ELF-1 (cell line): ENCODE results near the gene NFIA.

Source experiments
- DNase-seq: peaks from one replicate; pipeline ENCODE4 v3.0.0-alpha.2; 2016; ENCODE audit warnings: low read depth, low spot score

NFIA gene

GRCh38 chr1:61247051-61247825 is 164.9 kb downstream of the NFIA start:
- peak; percentile 51 for DNase-seq

- no peak for DNase-seq
These were observed 165.8 kb downstream of the NFIA start for GRCh38 chr1:61247881-61248752.

- DNase-seq, result no peak
These were observed 168.6 kb downstream of the NFIA start for GRCh38 chr1:61250933-61251332.

GRCh38 chr1:61253059-61253735 is 170.8 kb downstream of the NFIA start:
- DNase-seq, result no peak

GRCh38 chr1:61253912-61254633 is 171.7 kb downstream of the NFIA start:
- no peak for DNase-seq

- no peak for DNase-seq
These were observed 172.4 kb downstream of the NFIA start for GRCh38 chr1:61254634-61255357.

GRCh38 chr1:61255358-61255703 is 173.0 kb downstream of the NFIA start:
- no peak for DNase-seq

GRCh38 chr1:61259379-61260148 is 177.2 kb downstream of the NFIA start:
- DNase-seq, result no peak

GRCh38 chr1:61260171-61260570 is 177.8 kb downstream of the NFIA start:
- DNase-seq, result no peak

GRCh38 chr1:61261595-61261994 is 179.2 kb downstream of the NFIA start:
- DNase-seq, result no peak

- no peak for DNase-seq
These were observed 181.8 kb downstream of the NFIA start for GRCh38 chr1:61263905-61264824.

- no peak for DNase-seq
These were observed 182.5 kb downstream of the NFIA start for GRCh38 chr1:61264825-61265242.

GRCh38 chr1:61265665-61266064 is 183.3 kb downstream of the NFIA start:
- no peak for DNase-seq

- no peak for DNase-seq
These were observed 184.4 kb downstream of the NFIA start for GRCh38 chr1:61266738-61267137.

- no peak for DNase-seq
These were observed 186.3 kb downstream of the NFIA start for GRCh38 chr1:61268546-61269240.

- DNase-seq, result no peak
These were observed 187.2 kb downstream of the NFIA start for GRCh38 chr1:61269602-61270001.

- no peak for DNase-seq
These were observed 187.7 kb downstream of the NFIA start for GRCh38 chr1:61270107-61270506.

GRCh38 chr1:61270761-61271411 is 188.5 kb downstream of the NFIA start:
- DNase-seq, result no peak
